Stimulated activated CD4-positive, alpha-beta T cell treated with anti-CD3 and anti-CD28 coated beads, Interleukin-4, amount 100 ng/mL, for 4 hours (primary cell): ENCODE results near the gene SC5D.

Experiments used
- DNase-seq, 2 experiments: peaks; one replicate each; pipeline ENCODE4 v3.0.0-alpha.2; 2020

Gene SC5D

GRCh38 chr11:121329781-121330395 lies 37.3 kb downstream of the SC5D start:
- DNase-seq, result no peak

DNA sequence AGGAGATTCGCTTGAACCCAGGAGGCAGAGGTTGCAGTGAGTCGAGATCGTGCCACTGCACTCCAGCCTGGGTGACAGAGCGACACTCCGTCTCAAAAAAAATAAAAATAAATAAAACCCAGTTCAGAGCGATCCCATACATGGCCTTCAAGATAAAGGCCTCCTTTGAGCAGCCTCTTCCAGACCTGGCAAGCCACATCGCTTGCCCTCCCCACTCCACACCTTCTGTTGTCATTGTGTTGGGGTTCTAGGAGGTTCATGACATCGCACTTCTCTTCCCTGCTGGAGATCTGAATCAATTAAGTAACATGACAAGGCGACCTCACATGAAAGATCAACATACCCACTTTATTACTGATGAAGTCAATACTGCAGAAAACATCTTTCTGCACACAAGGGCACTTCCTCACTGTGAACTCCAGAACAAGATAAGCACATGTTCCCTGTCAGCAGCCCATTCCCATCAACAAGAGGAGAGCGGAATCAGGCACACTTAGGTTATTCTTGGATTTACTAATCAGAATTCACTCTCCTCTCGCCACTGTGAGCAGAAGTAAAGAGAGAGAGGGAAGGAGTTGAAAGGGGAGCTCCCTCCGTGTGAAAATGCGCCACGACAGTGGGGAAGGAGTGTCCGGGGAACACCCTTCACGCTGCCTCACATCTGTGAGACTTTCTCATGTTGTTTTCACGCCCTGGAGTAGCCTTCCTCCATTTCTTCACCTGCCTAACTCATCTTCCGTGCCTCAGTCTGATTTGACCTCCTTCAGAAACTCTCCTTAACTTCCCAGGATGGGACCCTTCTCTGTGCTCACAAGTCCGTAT lies 38.3 kb downstream of the SC5D start:
- no peak for DNase-seq

- DNase-seq, result no peak
Measured at GRCh38 chr11:121334973-121335710, 42.6 kb downstream of the SC5D start.

DNA sequence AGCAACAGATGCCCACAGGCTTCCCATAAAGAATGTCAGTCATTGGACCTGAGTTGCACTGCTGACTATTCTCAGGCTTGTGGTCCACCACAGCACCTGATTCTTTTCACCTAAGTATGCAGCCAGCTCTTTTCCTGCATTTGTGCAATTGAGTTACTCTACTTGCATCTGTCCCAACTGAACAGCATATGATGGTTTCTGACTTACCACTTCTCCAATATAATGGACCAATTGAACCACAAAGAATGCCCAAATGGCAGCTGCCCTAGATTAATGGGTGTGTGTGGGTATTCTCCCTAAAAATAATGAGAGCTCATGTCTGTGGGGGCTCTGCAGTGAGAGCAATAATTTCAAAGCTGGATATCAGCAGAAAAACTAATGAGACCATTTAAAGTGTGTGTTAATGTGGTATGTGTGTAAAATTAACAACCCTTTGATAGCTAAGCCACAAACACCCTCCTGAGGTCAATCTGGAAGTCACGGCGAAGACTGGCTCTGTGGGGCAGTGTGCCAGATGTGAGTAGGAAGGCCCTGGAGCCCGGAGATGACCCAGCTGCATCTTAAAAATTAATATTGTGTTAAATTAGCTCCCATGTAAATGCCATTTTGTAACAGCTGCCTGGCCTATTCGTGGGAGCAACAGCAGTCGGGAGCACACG lies 43.8 kb downstream of the SC5D start:
- DNase-seq, result no peak

- no peak for DNase-seq
Measured at GRCh38 chr11:121337078-121337477, 44.5 kb downstream of the SC5D start.

GRCh38 chr11:121337740-121338272 lies 45.2 kb downstream of the SC5D start:
- DNase-seq, result no peak

GRCh38 chr11:121338536-121338935 lies 46.0 kb downstream of the SC5D start:
- DNase-seq, result no peak

- DNase-seq, result no peak
Measured at GRCh38 chr11:121340032-121340580, 47.5 kb downstream of the SC5D start.

GRCh38 chr11:121341609-121342008 lies 49.0 kb downstream of the SC5D start:
- peak in 1 of 2 experiments; percentile 8 for DNase-seq

GRCh38 chr11:121344824-121345223 lies 52.3 kb downstream of the SC5D start:
- no peak for DNase-seq

GRCh38 chr11:121347094-121347493 lies 54.5 kb downstream of the SC5D start:
- DNase-seq, result no peak

- DNase-seq, result no peak
Measured at GRCh38 chr11:121347813-121348212, 55.2 kb downstream of the SC5D start.

DNA sequence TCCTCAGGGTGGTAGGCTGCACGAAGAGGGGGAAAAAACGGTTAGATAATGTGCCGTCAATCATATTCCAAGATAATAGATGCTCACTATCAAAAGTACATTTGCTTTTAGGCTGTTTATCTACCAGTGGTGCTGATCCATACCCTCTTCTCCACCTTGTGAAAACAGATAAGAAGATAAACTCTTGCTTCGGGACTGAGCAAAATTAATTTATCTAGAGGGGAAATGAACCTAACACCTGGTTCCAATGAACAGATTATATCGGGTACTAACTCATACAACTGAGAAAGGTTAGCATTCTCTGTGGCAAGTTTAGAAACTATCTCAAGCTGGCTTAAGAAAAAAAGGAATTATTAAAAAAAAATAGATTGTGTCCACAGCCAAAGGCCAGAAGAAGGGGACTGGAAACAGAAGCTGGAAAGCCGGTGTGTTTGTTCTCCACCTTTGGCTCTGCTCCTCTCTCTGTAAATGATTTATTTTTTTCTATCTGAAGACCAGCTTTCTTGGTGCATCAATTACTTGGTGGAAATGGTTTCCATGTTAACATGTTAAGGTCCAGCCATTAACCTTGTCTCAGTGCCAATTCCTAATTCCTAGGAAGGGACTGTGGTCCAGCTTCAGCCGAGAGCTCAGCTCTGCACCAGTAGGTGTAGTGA lies 55.8 kb downstream of the SC5D start:
- DNase-seq, result no peak

GRCh38 chr11:121349790-121350189 lies 57.2 kb downstream of the SC5D start:
- DNase-seq, result no peak

- no peak for DNase-seq
Measured at GRCh38 chr11:121350314-121351082, 57.9 kb downstream of the SC5D start.

DNA sequence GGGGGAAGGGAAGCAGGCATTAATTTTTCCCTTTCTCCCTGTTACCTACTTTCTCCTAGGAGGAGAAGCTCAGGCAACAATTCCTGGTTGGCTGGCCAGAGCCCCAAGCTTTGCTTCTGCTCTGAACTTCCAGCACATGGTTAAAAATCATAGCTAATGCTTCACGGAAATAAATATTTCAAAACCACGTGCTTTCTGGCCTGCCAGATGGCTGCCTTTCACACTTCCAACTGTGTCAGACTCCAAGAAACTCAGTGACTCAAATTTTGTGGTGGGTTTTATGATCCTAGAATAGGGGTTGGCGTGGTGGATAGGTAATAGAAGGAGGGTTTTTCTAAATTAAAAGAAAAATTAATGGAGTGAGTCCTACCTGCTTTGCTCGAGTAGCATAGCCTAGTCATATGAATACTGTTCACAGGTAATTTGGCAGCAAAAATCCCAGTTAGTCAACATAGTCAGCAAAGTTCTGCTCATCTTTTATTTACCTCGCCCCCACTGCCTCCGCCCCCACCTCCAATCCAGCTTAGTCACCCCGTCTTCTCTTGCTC lies 58.6 kb downstream of the SC5D start:
- no peak for DNase-seq

GRCh38 chr11:121352251-121352891 lies 59.8 kb downstream of the SC5D start:
- DNase-seq, result no peak

GRCh38 chr11:121354192-121354591 lies 61.6 kb downstream of the SC5D start:
- DNase-seq, result no peak

GRCh38 chr11:121356357-121356756 lies 63.8 kb downstream of the SC5D start:
- no peak for DNase-seq
